Sigmoid colon (tissue), 4 donors: ENCODE data around the gene FANK1.
"Not testable (repeated sequence)": the region's sequence is repeated elsewhere in the genome, so short reads cannot be mapped to it uniquely, and the experiment has no call there.

ENCODE experiments used
- EP300 ChIP-seq, 4 donors: sonication (generic); formaldehyde crosslinking; IDR thresholded peaks; one replicate each; pipeline ENCODE4 v1.6.1; 2017; ENCODE audit warnings: antibody characterized with exemption in 4 of 4
- POLR2A ChIP-seq, 2 donors: fragments of 450-650 bp; IDR thresholded peaks; one replicate each; pipeline ENCODE4 v1.6.1; 2016; ENCODE audit warnings: antibody characterized with exemption in 2 of 2, mild to moderate bottlenecking in 2 of 2, moderate library complexity in 2 of 2
- TF ChIP-seq, protein P1 (sequence below), 4 experiments: fragments of 450-650 bp in 3 of 4; fragments of 200-600 bp in 1 of 4; IDR thresholded peaks; one replicate each; pipeline ENCODE4 v1.5.1; 2016 to 2019; ENCODE audit warnings: antibody characterized with exemption in 4 of 4, mild to moderate bottlenecking in 3 of 4, moderate library complexity in 2 of 4

- TF ChIP-seq POLR2A, EP300 (IDR thresholded peaks at IDR 0.05): not testable (repeated sequence)
- TF ChIP-seq, protein P1, sequence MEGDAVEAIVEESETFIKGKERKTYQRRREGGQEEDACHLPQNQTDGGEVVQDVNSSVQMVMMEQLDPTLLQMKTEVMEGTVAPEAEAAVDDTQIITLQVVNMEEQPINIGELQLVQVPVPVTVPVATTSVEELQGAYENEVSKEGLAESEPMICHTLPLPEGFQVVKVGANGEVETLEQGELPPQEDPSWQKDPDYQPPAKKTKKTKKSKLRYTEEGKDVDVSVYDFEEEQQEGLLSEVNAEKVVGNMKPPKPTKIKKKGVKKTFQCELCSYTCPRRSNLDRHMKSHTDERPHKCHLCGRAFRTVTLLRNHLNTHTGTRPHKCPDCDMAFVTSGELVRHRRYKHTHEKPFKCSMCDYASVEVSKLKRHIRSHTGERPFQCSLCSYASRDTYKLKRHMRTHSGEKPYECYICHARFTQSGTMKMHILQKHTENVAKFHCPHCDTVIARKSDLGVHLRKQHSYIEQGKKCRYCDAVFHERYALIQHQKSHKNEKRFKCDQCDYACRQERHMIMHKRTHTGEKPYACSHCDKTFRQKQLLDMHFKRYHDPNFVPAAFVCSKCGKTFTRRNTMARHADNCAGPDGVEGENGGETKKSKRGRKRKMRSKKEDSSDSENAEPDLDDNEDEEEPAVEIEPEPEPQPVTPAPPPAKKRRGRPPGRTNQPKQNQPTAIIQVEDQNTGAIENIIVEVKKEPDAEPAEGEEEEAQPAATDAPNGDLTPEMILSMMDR (IDR thresholded peaks at IDR 0.05), result not testable (repeated sequence)
Measured at GRCh38 chr10:125927265-125927664, 30.9 kb downstream of the FANK1 start.
